GM18907 (cell line): ENCODE measurements around the gene STX18.

ENCODE experiments used
- ATAC-seq: cut with Tn5 transposase; IDR thresholded peaks from one replicate; pipeline ENCODE4 v1.9.1; 2021; ENCODE audit warnings: mild to moderate bottlenecking, moderate library complexity; ENCODE audit not compliant: unreplicated experiment

STX18 gene

DNA sequence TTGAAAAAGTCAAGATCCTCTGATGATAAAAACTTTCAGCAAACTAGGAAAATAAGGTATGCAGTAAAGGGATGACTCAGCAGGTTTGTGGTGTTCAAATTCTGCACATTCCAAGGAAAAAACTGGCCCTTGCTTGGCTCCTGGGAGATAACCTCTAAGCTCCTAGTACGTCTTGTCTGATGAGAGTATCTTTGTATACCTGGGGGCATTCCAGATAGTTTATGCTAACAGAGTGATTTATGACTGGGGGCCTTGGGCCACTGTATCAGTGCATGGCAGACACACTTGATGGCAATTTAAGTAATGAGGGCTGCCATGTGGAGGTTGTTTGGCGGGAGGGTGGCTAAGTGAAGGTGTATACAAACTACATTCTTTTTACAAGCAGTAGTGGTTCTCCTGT, 98.0 kb downstream of the STX18 start:
- no peak for ATAC-seq

DNA sequence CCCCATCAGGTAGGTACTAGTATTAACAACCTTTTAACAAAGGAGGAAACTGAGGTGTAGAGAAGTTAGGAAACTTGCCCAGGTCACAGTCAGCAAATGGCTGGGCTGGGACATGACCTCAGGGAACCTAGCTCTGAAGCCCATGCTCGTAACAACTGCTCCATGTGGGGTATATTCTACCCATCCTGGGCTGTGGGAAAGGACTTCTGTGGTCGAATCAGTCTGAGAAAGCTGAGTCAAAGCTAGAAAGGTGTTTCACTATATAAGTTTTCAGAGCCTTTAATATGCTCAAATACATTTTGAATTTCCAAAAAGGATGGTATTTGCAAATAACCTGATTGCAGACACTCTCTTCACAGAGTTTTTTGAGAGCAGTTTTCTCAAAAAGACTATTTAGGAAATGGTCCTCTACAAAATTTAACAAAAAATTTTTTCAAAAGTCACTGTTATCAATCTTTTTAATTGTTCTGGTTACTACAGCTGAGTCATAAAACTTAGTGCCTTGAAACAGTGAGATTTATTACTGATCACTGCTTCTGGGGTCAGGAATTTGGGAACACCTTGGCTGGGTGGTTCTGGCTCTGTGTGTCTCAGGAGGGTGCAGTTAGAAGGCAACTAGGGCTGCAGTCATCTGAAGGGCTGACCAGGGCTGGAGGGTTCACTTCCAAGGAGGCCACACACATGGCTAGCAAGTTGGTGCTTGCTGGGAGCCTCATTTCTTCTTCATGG, 101.4 kb downstream of the STX18 start:
- peak; percentile 77 for ATAC-seq

- ATAC-seq = no peak
Measured at GRCh38 chr4:4439782-4440181, 102.1 kb downstream of the STX18 start.

- no peak for ATAC-seq
Measured at GRCh38 chr4:4438891-4439290, 103.0 kb downstream of the STX18 start.

DNA sequence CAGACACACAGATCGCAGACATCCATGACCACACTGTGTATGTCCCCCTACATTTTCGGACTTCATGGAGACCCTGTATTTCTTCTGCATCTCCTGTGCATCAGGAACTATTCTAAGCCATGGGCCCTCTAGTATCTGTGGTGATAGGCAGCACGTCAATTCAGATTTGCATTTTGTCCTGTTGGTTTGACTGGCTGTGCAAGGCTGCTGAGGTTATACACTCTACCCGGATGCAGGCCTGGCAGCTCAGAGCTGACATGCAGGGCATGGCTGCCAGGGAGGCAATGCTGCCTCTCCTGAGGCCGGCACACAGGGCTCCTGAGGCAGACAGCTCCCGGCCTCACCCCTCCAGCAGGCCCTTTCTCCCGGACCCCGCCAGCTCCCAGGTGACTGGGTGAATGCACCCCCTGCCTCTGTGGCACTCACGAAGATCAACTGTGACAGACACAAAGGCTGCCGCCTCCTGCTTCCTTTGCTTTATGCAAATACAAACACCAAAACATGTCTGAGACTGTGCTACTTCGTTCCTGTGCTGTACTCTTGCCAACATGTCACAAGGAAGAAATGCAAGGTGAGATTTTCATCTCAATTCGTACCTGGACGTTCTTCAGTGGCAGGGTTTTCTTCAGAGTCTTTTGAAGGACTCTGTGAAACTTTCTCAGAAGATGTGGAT, 103.9 kb downstream of the STX18 start:
- ATAC-seq = no peak

DNA sequence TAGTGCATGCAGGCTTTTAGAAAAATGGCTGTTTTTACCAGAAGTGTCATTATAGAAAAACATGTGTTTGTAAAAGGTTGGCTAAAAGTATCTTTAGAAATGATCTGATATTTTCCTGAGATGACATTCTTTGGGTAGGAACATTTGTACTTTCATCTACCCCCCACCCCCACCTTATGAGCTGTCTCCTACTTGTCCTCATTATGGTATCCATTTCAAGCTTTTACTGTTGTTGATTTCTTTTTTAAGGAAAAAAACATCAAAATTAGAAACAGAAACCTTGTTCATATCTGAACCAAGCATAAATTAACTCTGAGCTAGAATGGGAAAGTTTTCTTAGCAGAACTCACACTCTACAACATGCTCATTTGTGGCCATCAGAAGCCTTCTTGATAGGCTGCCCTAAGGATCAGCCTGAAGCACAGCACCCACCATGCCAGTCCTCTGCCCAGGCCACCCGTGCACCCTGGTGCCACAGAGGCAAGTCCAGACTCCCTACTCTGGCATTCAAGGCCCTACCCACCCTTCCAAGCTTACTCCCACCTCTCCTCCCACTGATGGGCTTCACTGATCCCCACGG, 105.5 kb downstream of the STX18 start:
- ATAC-seq = no peak

DNA sequence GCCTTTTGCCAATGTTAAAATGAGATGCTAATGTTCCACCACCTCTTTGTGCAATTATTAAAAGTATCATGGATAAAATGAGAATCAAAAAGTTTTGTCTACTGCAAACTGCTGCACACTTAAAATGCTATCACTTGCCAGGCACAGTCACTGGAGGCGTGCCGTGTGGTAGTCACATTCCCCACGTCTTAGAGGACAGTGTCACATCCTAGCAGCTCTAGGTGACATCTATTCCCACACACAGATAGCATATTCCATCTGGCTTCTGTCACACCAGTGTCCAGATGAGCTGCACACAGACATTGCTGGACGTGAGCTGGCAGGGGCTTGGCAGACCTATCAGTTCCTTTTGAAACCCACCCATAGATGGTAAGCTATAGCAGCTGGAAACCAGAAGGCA, 107.9 kb downstream of the STX18 start:
- ATAC-seq = no peak

DNA sequence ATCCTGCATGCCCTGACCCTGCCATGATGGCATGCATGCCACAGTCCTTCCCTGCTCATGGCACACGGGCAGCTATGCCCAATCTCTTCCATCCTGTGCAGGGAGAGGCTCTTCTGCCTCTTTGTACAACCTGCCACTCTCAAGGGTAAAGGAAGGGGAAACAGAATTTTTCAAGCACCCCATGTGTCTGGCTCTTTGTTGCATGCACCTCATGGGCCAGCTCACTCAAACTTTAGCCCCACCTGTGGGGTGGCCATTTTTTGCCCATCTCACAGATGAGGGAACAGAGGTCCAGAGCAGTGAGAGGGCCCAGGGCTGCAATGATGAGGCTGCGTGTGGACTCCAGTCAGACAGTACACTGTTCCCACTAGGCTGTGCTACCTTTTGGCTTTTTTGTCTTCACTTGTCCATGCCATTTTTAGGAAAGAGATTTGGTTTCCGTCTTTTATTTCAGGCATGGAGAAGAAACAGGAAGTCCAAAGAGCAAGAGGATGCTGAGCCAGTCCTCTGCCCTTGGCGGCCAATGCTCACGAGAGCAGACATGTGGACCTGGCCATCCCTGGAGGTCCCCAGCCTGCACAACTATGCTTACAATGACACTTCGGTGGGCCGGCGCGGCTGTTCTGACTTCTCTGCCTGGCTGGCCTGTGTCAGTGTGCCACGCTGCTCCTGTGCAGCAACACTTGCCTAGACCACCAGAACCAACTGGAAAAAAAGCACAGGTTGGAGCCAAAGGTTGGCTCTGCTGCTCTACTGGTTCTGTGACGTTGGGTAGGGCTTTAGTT, 109.3 kb downstream of the STX18 start:
- no peak for ATAC-seq

DNA sequence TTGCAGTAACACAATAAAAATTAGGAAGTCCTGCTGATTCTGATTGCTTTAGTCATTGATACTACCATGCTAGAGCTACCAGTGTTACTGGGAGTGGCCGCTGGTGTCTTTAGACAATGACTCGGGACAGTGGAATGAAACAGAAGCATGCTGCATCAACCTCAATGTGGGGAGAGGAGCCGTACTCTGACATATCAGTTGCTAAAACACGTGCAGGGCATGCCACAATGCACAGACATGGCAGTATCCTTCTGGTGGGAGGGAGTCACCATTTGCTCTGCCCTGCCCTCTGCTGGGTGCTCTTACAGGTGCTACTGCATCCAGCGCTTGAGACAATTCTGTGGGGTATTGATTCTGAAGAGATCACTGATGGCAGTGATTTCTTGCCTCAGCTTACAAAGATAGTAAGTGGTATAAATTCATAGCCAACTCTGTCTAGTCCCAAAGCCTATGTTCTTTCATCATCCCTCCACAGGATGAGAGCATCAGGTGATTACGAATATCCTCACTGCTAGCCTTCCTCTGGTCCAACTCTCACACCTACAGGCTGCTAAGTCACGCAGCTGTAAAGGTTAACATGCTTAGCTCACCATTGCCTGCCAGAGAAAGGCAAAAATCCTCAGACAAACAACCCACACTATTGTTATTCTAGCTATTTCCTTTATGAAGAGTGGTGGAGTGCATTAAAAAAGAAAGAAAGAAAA, 111.2 kb downstream of the STX18 start:
- ATAC-seq = peak; percentile 60

GRCh38 chr4:4428966-4429875, 112.6 kb downstream of the STX18 start:
- no peak for ATAC-seq

- ATAC-seq = no peak
Measured at GRCh38 chr4:4427886-4428285, 114.0 kb downstream of the STX18 start.

- no peak for ATAC-seq
Measured at GRCh38 chr4:4427121-4427870, 114.6 kb downstream of the STX18 start.

GRCh38 chr4:4426511-4427120, 115.2 kb downstream of the STX18 start:
- no peak for ATAC-seq

- ATAC-seq = no peak
Measured at GRCh38 chr4:4425696-4426095, 116.2 kb downstream of the STX18 start.

DNA sequence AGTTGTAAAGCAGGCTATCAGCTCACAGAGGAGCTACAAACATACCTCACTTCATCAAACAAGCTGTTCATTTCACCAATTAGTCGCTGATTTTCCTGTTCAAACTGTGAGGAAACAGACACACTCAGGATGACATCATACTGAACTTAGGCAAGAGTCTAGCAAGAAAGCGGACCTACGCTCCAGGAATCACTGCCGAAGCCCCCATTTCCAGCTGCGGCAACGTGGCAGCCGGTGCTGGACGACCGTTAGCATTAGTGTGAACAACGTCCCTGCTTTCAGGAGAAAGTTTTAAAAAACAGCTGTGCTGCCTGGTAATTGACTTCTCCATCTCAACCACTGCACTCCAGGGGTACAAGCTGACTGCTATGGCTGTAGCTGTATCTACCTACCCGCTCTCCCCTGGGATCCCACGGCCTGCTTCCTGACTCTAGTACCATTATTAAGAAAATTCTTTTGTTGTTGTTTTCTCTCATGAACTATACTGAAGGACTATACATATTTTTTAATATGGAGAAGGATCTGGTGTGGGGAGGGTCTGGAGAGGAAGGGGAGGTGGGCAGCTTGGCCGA, 116.6 kb downstream of the STX18 start:
- ATAC-seq = no peak

DNA sequence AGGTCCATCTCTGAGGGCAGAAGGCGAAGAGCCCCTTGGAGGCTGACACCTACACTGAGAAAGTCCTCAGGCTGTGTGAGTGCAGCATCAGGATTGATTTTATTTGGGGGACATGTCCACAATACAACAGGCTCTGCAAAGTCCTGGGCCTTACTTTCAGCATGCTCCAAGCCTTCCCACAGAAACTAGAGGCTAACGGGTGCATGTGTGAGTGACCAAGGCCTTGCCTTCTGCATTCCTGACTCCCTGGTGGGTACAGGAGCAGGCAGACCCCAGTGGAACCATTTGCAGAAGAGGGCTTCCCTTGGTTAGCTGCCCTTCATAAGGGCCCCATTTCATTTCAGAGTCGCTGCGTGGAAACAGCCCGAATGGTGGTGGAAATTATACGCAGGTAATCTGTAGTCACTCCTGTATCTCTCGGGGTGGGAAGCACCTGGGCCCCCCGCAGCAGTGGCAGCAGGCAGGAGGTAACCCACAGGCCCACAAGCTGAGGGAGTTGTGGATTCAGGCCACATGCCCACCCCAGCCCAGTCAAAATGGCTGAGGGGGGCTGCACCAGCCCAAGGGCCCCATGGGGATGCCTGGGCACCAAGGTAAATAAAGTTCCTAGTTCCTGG, 117.2 kb downstream of the STX18 start:
- ATAC-seq = no peak

- no peak for ATAC-seq
Measured at GRCh38 chr4:4423706-4424498, 117.9 kb downstream of the STX18 start.
